IMR-90 (cell line): Measurements from ENCODE around the gene IL4. TPM values are rescaled to one million over a fixed set of nuclear protein-coding genes. Genes with fewer than 3 reads are reported as not detected.

Source experiments
- ATAC-seq: fragments of 200-7000 bp; cut with Tn5 transposase; 2 replicates; pipeline ENCODE4 v1.9.1; 2020; ENCODE audit warnings: low read depth, mild to moderate bottlenecking, moderate library complexity
- BruUV-seq: library from RNA; stranded (reverse); fragments of 400-500 nt; replicated peaks from 2 replicates; lab custom pipeline; 2021; lab: Mats Ljungman, UMichigan
- CTCF ChIA-PET: fragments of 300-600 bp; formaldehyde crosslinking; extraction: SDS; loops from one replicate; lab custom pipeline; 2021; ENCODE audit warnings: antibody characterized with exemption; lab: Yijun Ruan, JAX
- POLR2A ChIA-PET: fragments of 300-600 bp; sonication (Branson Sonifier 250); formaldehyde crosslinking; loops from one replicate; lab custom pipeline; 2022; ENCODE audit warnings: antibody characterized with exemption; ENCODE audit not compliant: unreplicated experiment; lab: Charles Lee
- DNase-seq: peaks from one replicate; pipeline ENCODE4 v3.0.0; 2013
- H2AFZ ChIP-seq: replicated peaks from 2 replicates; pipeline ENCODE3; 2013; ENCODE audit warnings: low read length, mild to moderate bottlenecking; ENCODE audit not compliant: poor library complexity
- H2AK5ac ChIP-seq: 2 replicates; pipeline ENCODE4 v1.6.1; 2013; ENCODE audit warnings: low read depth, low read length, inconsistent platforms
- H2AK9ac ChIP-seq: replicated peaks from 2 replicates; pipeline ENCODE3; 2013; ENCODE audit warnings: mild to moderate bottlenecking, low read depth, low read length, moderate library complexity; ENCODE audit not compliant: poor library complexity
- H2BK120ac ChIP-seq: 2 replicates; pipeline ENCODE4 v1.6.1; 2013; ENCODE audit warnings: low read depth, low read length, inconsistent platforms
- H2BK15ac ChIP-seq: 3 replicates; pipeline ENCODE4 v1.6.1; 2013; ENCODE audit warnings: low read depth, low read length, inconsistent platforms
- H2BK20ac ChIP-seq: 2 replicates; pipeline ENCODE4 v1.6.1; 2013; ENCODE audit warnings: low read depth, mild to moderate bottlenecking, inconsistent platforms, low read length, moderate library complexity
- H2BK5ac ChIP-seq: 2 replicates; pipeline ENCODE4 v1.6.1; 2013; ENCODE audit warnings: mild to moderate bottlenecking, low read depth, low read length, inconsistent platforms; ENCODE audit not compliant: poor library complexity, severe bottlenecking
- H3K14ac ChIP-seq: replicated peaks from 2 replicates; pipeline ENCODE4 v1.6.1; 2013; ENCODE audit warnings: low read depth, low read length, inconsistent platforms
- H3K18ac ChIP-seq: 2 replicates; pipeline ENCODE4 v1.6.1; 2013; ENCODE audit warnings: low read depth, low read length, control low read depth
- H3K23ac ChIP-seq: 2 replicates; pipeline ENCODE4 v1.6.1; 2013; ENCODE audit warnings: low read depth, low read length, inconsistent platforms
- H3K27ac ChIP-seq: 2 replicates; pipeline ENCODE4 v1.5.1; 2013; ENCODE audit warnings: mild to moderate bottlenecking, control low read depth, low read length; ENCODE audit not compliant: insufficient read depth
- H3K27me3 ChIP-seq: 2 replicates; pipeline ENCODE4 v1.6.1; 2013; ENCODE audit warnings: low read length; ENCODE audit not compliant: control insufficient read depth, insufficient read depth
- H3K36me3 ChIP-seq: 2 replicates; pipeline ENCODE4 v1.6.1; 2013; ENCODE audit warnings: low read length, mixed read lengths; ENCODE audit not compliant: control insufficient read depth, insufficient read depth
- H3K4ac ChIP-seq: 2 replicates; pipeline ENCODE4 v1.6.1; 2013; ENCODE audit warnings: low read depth, low read length, inconsistent platforms
- H3K4me1 ChIP-seq: 2 replicates; pipeline ENCODE4 v1.6.1; 2013; ENCODE audit warnings: low read length, mixed read lengths; ENCODE audit not compliant: control insufficient read depth, insufficient read depth
- H3K4me2 ChIP-seq: 2 replicates; pipeline ENCODE4 v1.6.1; 2013; ENCODE audit warnings: low read depth, mild to moderate bottlenecking, control low read depth, low read length, moderate library complexity
- H3K4me3 ChIP-seq: 2 replicates; pipeline ENCODE4 v1.5.1; 2013; ENCODE audit warnings: low read depth, mild to moderate bottlenecking, control low read depth, low read length, moderate library complexity; ENCODE audit not compliant: insufficient read depth
- H3K56ac ChIP-seq: 2 replicates; pipeline ENCODE4 v1.6.1; 2013; ENCODE audit warnings: low read length, inconsistent platforms; ENCODE audit not compliant: insufficient read depth; ENCODE audit errors: extremely low read depth
- H3K79me1 ChIP-seq, 2 experiments: 2 replicates each; pipeline ENCODE4 v1.6.1; 2013; ENCODE audit warnings: low read length in 2 of 2, inconsistent platforms in 1 of 2, low read depth in 1 of 2
- H3K9ac ChIP-seq: 2 replicates; pipeline ENCODE4 v1.6.1; 2013; ENCODE audit warnings: low read depth, low read length, control low read depth
- H3K9me1 ChIP-seq: 2 replicates; pipeline ENCODE4 v1.6.1; 2013; ENCODE audit warnings: low read length, inconsistent platforms; ENCODE audit not compliant: insufficient read depth
- H3K9me3 ChIP-seq: 2 replicates; pipeline ENCODE4 v1.6.1; 2013; ENCODE audit warnings: low read length; ENCODE audit not compliant: control insufficient read depth, insufficient read depth
- H4K20me1 ChIP-seq: 2 replicates; pipeline ENCODE4 v1.6.1; 2013; ENCODE audit warnings: low read length, inconsistent platforms; ENCODE audit not compliant: insufficient read depth
- H4K5ac ChIP-seq: 2 replicates; pipeline ENCODE4 v1.6.1; 2013; ENCODE audit warnings: mild to moderate bottlenecking, low read depth, low read length, control low read depth
- H4K8ac ChIP-seq, 2 experiments: 2 replicates each; pipeline ENCODE4 v1.6.1; 2013; ENCODE audit warnings: low read depth in 2 of 2, low read length in 2 of 2, control low read depth in 1 of 2, inconsistent platforms in 1 of 2
- H4K91ac ChIP-seq: 2 replicates; pipeline ENCODE4 v1.6.1; 2013; ENCODE audit warnings: low read depth, low read length, inconsistent platforms; ENCODE audit not compliant: insufficient read depth
- CEBPB ChIP-seq: IDR thresholded peaks from 2 replicates; pipeline ENCODE4 v1.6.1; 2012; ENCODE audit warnings: low read depth, low read length, improper control_type of control experiment
- CHD1 ChIP-seq: IDR thresholded peaks from 2 replicates; pipeline ENCODE4 v1.6.1; 2012; ENCODE audit warnings: low read depth, low read length, improper control_type of control experiment
- FOS ChIP-seq: fragments of 150-350 bp; IDR thresholded peaks from 2 replicates; pipeline ENCODE4 v1.6.1; 2016; ENCODE audit warnings: low read depth, low read length
- MAFK ChIP-seq: IDR thresholded peaks from 2 replicates; pipeline ENCODE4 v1.6.1; 2012; ENCODE audit warnings: low read depth, low read length, improper control_type of control experiment
- MAZ ChIP-seq: IDR thresholded peaks from 2 replicates; pipeline ENCODE4 v1.6.1; 2012; ENCODE audit warnings: low read depth, mild to moderate bottlenecking, low read length, improper control_type of control experiment, moderate library complexity, borderline replicate concordance
- MXI1 ChIP-seq: IDR thresholded peaks from 2 replicates; pipeline ENCODE4 v1.6.1; 2012; ENCODE audit warnings: low read depth, mild to moderate bottlenecking, low read length, moderate library complexity, borderline replicate concordance
- NFE2L2 ChIP-seq: fragments of 150-350 bp; IDR thresholded peaks from 2 replicates; pipeline ENCODE4 v1.6.1; 2016; ENCODE audit warnings: low read depth, mild to moderate bottlenecking, low read length
- POLR2A ChIP-seq: IDR thresholded peaks from 2 replicates; pipeline ENCODE4 v1.6.1; 2012; ENCODE audit warnings: mild to moderate bottlenecking, low read depth, low read length
- RAD21 ChIP-seq: IDR thresholded peaks from 2 replicates; pipeline ENCODE4 v1.6.1; 2012; ENCODE audit warnings: low read length, improper control_type of control experiment
- RCOR1 ChIP-seq: IDR thresholded peaks from 2 replicates; pipeline ENCODE4 v1.6.1; 2012; ENCODE audit warnings: mild to moderate bottlenecking, low read length, improper control_type of control experiment; ENCODE audit not compliant: insufficient replicate concordance
- RFX5 ChIP-seq: IDR thresholded peaks from 2 replicates; pipeline ENCODE4 v1.8.0; 2012; ENCODE audit warnings: low read depth, mild to moderate bottlenecking, low read length, moderate library complexity
- WGBS, 2 experiments: methylation state at CpG; one replicate each; pipeline versions ENCODE4 v1.1.5 to v1.1.7; 2013; ENCODE audit warnings: missing lambda C conversion rate in 2 of 2; ENCODE audit not compliant: insufficient read length in 1 of 2; ENCODE audit errors: extremely low coverage in 2 of 2; 5-methylcytosine and 5-hydroxymethylcytosine counted together
- dilution Hi-C: fragments of 300-500 bp; cut with HindIII; formaldehyde crosslinking; loops from one replicate; pipeline ENCODE4 v1.14.3; 2018; ENCODE audit warnings: low sequenced_read_pairs; ENCODE audit not compliant: unreplicated experiment
- in situ Hi-C: fragments of 300-500 bp; cut with MboI; formaldehyde crosslinking; loops from 3 replicates; pipeline ENCODE4 v1.14.3; 2019; ENCODE audit warnings: low sequenced_read_pairs, inconsistent platforms, mixed read lengths
- intact Hi-C: fragments of 100-400 bp; cut with micrococcal nuclease; formaldehyde crosslinking; loops from 2 replicates; pipeline ENCODE4 v1.10.0; 2022
- polyA plus RNA-seq, 3 experiments: library from polyadenylated mRNA; depleted of rRNA; stranded (reverse); fragments of >200 nt; gene quantifications; 2 replicates each; pipeline ENCODE4 v1.2.3, GENCODE V29; 2012; ENCODE audit warnings: low replicate concordance in 1 of 3
- total RNA-seq: library from RNA; depleted of rRNA; stranded (reverse); fragments of >200 nt; gene quantifications from 2 replicates; pipeline ENCODE4 v1.2.3, GENCODE V29; 2012
- TF ChIP-seq, protein P1 (sequence below): fragments of 150-350 bp; IDR thresholded peaks from 2 replicates; pipeline ENCODE4 v1.6.1; 2017; ENCODE audit warnings: mild to moderate bottlenecking, antibody characterized with exemption, low read length, low read depth
- TF ChIP-seq, protein P2 (sequence below): conservative IDR thresholded peaks from 2 replicates; pipeline ENCODE4 v1.5.1; 2012; ENCODE audit warnings: mild to moderate bottlenecking, low read depth, low read length, improper control_type of control experiment
- TF ChIP-seq, protein P3 (sequence below): fragments of 150-350 bp; IDR thresholded peaks from 2 replicates; pipeline ENCODE4 v1.6.1; 2016; ENCODE audit warnings: low read depth, mild to moderate bottlenecking, low read length, moderate library complexity, borderline replicate concordance

IL4 gene
- total and polyA plus RNA-seq, 2 of the 4 experiments (the other 2 are of a cell fraction) = not detected

DNA sequence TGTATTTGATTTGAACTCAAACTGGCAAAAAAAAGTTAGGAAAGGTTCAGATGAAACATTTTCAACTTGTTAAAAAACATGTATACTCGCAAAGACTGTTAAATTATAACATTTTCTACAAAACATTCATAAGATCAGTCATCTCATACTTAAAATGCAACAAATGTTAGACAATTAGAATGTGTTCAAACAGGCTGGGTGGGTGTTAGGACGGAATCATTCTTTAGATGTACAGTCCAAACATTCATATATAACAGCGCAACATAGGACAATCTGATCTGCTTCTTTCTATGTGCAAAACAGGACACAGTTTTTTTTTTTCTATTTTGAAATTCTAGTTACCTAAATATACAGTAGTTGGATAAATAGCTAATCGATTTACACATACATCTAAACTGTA lies 22.2 kb downstream of the IL4 start:
- CTCF ChIA-PET = no interaction called here
- no peaks in the 10 kb centered on the region for H3K27me3 ChIP-seq
- H3K36me3 ChIP-seq = peaks cover 8% of the 10 kb centered on the region; the same call in 1 of the 2 replicates
- no peak overlapping the region for H3K4ac ChIP-seq
- intact Hi-C loops (no loop called here), dilution Hi-C loops (no loop called here), in situ Hi-C loops (no loop called here)
- H3K9ac ChIP-seq = no peak overlapping the region
- H2BK20ac ChIP-seq = no peak overlapping the region
- no peak overlapping the region for H3K23ac ChIP-seq
- H3K4me3 ChIP-seq = no peak overlapping the region
- H2BK15ac ChIP-seq = no peak overlapping the region
- H3K27ac ChIP-seq = no peak overlapping the region
- H3K14ac ChIP-seq = no peak overlapping the region
- H3K79me1 ChIP-seq = no peaks in the 10 kb centered on the region
- no peak overlapping the region for H4K91ac ChIP-seq
- no peak overlapping the region for H4K5ac ChIP-seq
- POLR2A ChIA-PET = interaction anchor here (0.7 kb wide), 1 partner anchor 1610 kb away, joined by 4 read pairs; no protein-coding TSS in a partner anchor
- no peak overlapping the region for H4K8ac ChIP-seq
- no peak for DNase-seq
- H3K56ac ChIP-seq = no peak overlapping the region
- no TSS peak for BruUV-seq
- no CpG with 5 or more reads among the region's 4 CpGs for WGBS, 2 experiments
- no peaks in the 10 kb centered on the region for H3K4me1 ChIP-seq
- H4K20me1 ChIP-seq = no peaks in the 10 kb centered on the region
- H2AFZ ChIP-seq = no peak overlapping the region
- H2AK9ac ChIP-seq = no peak overlapping the region
- no peak overlapping the region for H2BK5ac ChIP-seq
- H2AK5ac ChIP-seq = no peak overlapping the region
- no peak overlapping the region for H3K18ac ChIP-seq
- ATAC-seq = no peak
- no peaks in the 10 kb centered on the region for H3K9me3 ChIP-seq
- H3K4me2 ChIP-seq = no peak overlapping the region
- H3K9me1 ChIP-seq = no peaks in the 10 kb centered on the region
- no peak overlapping the region for H2BK120ac ChIP-seq
- TF ChIP-seq POLR2A (no peak), FOS (no peak), MAZ (no peak), MXI1 (no peak), MAFK (no peak), NFE2L2 (no peak), RCOR1 (no peak), CEBPB (no peak), CHD1 (no peak), RAD21 (no peak), RFX5 (no peak)
- TF ChIP-seq, protein P1, sequence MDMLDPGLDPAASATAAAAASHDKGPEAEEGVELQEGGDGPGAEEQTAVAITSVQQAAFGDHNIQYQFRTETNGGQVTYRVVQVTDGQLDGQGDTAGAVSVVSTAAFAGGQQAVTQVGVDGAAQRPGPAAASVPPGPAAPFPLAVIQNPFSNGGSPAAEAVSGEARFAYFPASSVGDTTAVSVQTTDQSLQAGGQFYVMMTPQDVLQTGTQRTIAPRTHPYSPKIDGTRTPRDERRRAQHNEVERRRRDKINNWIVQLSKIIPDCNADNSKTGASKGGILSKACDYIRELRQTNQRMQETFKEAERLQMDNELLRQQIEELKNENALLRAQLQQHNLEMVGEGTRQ = no peak
- TF ChIP-seq, protein P2, sequence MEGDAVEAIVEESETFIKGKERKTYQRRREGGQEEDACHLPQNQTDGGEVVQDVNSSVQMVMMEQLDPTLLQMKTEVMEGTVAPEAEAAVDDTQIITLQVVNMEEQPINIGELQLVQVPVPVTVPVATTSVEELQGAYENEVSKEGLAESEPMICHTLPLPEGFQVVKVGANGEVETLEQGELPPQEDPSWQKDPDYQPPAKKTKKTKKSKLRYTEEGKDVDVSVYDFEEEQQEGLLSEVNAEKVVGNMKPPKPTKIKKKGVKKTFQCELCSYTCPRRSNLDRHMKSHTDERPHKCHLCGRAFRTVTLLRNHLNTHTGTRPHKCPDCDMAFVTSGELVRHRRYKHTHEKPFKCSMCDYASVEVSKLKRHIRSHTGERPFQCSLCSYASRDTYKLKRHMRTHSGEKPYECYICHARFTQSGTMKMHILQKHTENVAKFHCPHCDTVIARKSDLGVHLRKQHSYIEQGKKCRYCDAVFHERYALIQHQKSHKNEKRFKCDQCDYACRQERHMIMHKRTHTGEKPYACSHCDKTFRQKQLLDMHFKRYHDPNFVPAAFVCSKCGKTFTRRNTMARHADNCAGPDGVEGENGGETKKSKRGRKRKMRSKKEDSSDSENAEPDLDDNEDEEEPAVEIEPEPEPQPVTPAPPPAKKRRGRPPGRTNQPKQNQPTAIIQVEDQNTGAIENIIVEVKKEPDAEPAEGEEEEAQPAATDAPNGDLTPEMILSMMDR = no peak
- TF ChIP-seq, protein P3, sequence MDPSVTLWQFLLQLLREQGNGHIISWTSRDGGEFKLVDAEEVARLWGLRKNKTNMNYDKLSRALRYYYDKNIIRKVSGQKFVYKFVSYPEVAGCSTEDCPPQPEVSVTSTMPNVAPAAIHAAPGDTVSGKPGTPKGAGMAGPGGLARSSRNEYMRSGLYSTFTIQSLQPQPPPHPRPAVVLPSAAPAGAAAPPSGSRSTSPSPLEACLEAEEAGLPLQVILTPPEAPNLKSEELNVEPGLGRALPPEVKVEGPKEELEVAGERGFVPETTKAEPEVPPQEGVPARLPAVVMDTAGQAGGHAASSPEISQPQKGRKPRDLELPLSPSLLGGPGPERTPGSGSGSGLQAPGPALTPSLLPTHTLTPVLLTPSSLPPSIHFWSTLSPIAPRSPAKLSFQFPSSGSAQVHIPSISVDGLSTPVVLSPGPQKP = no peak
